Liver (tissue), 9 donors: ENCODE results near the gene ZNF766. TPM values are rescaled to one million over a fixed set of nuclear protein-coding genes. Genes with fewer than 3 reads are reported as not detected.

Experiments used
- DNase-seq: peaks from one replicate; pipeline ENCODE4 v3.0.0-alpha.2; 2017; ENCODE audit warnings: low spot score
- H3K27ac ChIP-seq, 2 donors: one replicate each; pipeline ENCODE4 v1.7.0; 2013; ENCODE audit warnings: inconsistent platforms in 2 of 2, low read length in 2 of 2, control low read depth in 1 of 2, low read depth in 1 of 2, mild to moderate bottlenecking in 1 of 2
- H3K27me3 ChIP-seq, 4 donors: one replicate each; pipeline versions ENCODE4 v1.6.1 to v1.7.0; 2013; ENCODE audit warnings: low read length in 3 of 4, inconsistent platforms in 1 of 4, mild to moderate bottlenecking in 1 of 4, moderate library complexity in 1 of 4; ENCODE audit not compliant: control insufficient read depth in 4 of 4, insufficient read depth in 4 of 4
- H3K36me3 ChIP-seq, 4 donors: one replicate each; pipeline versions ENCODE4 v1.6.1 to v1.7.0; 2013; ENCODE audit warnings: low read length in 3 of 4, mild to moderate bottlenecking in 3 of 4, low read depth in 1 of 4, moderate library complexity in 1 of 4; ENCODE audit not compliant: control insufficient read depth in 4 of 4, insufficient read depth in 3 of 4
- H3K4me1 ChIP-seq, 4 donors: one replicate each; pipeline versions ENCODE4 v1.6.1 to v1.7.0; 2013; ENCODE audit warnings: low read length in 3 of 4, mild to moderate bottlenecking in 3 of 4, moderate library complexity in 1 of 4; ENCODE audit not compliant: control insufficient read depth in 4 of 4, insufficient read depth in 4 of 4
- H3K4me3 ChIP-seq, 3 donors: one replicate each; pipeline versions ENCODE4 v1.6.1 to v1.7.0; 2013; ENCODE audit warnings: low read length in 3 of 3, control low read depth in 1 of 3, low read depth in 1 of 3, mild to moderate bottlenecking in 1 of 3
- H3K9ac ChIP-seq, 2 donors: one replicate each; pipeline ENCODE4 v1.7.0; 2013; ENCODE audit warnings: low read length in 2 of 2, mild to moderate bottlenecking in 2 of 2, moderate library complexity in 2 of 2, control low read depth in 1 of 2, low read depth in 1 of 2
- H3K9me3 ChIP-seq, 4 donors: one replicate each; pipeline versions ENCODE4 v1.6.1 to v1.7.0; 2013; ENCODE audit warnings: low read length in 3 of 4; ENCODE audit not compliant: control insufficient read depth in 4 of 4
- ATF3 ChIP-seq: IDR thresholded peaks from 2 replicates; pipeline ENCODE4 v1.6.1; 2016; ENCODE audit warnings: antibody characterized with exemption
- CTCF ChIP-seq: fragments of 150-350 bp; IDR thresholded peaks from 2 replicates; pipeline ENCODE4 v1.5.1; 2017; ENCODE audit warnings: improper control_type of control experiment, low read depth, low read length; ENCODE audit not compliant: missing input control
- FOXA1 ChIP-seq: IDR thresholded peaks from 2 replicates; pipeline ENCODE4 v1.6.1; 2016; ENCODE audit warnings: antibody characterized with exemption
- FOXA2 ChIP-seq: IDR thresholded peaks from 2 replicates; pipeline ENCODE4 v1.6.1; 2016; ENCODE audit warnings: antibody characterized with exemption
- GABPA ChIP-seq, 2 donors: IDR thresholded peaks in 1 of 2; conservative IDR thresholded peaks in 1 of 2; 2 replicates each; pipeline ENCODE4 v1.6.1; 2016; ENCODE audit warnings: antibody characterized with exemption in 2 of 2, mild to moderate bottlenecking in 1 of 2, moderate library complexity in 1 of 2
- HNF4A ChIP-seq, 2 donors: conservative IDR thresholded peaks; 2 replicates each; pipeline ENCODE4 v1.6.1; 2016; ENCODE audit warnings: antibody characterized with exemption in 2 of 2, mild to moderate bottlenecking in 2 of 2
- HNF4G ChIP-seq: IDR thresholded peaks from 2 replicates; pipeline ENCODE4 v1.6.1; 2016; ENCODE audit warnings: antibody characterized with exemption
- NR2F2 ChIP-seq: IDR thresholded peaks from 2 replicates; pipeline ENCODE4 v1.6.1; 2016; ENCODE audit warnings: antibody characterized with exemption
- RAD21 ChIP-seq, 2 donors: IDR thresholded peaks; 2 replicates each; pipeline ENCODE4 v1.6.1; 2016; ENCODE audit warnings: antibody characterized with exemption in 2 of 2, mild to moderate bottlenecking in 2 of 2
- REST ChIP-seq: IDR thresholded peaks from 2 replicates; pipeline ENCODE4 v1.6.1; 2016; ENCODE audit warnings: antibody characterized with exemption, mild to moderate bottlenecking
- RXRA ChIP-seq, 2 donors: IDR thresholded peaks; 2 replicates each; pipeline ENCODE4 v1.6.1; 2017 to 2018; ENCODE audit warnings: antibody characterized with exemption in 2 of 2, mild to moderate bottlenecking in 1 of 2
- SP1 ChIP-seq: IDR thresholded peaks from 2 replicates; pipeline ENCODE4 v1.6.1; 2018; ENCODE audit warnings: antibody characterized with exemption, mild to moderate bottlenecking
- TAF1 ChIP-seq: conservative IDR thresholded peaks from 2 replicates; pipeline ENCODE4 v1.6.1; 2016; ENCODE audit warnings: antibody characterized with exemption, mild to moderate bottlenecking
- YY1 ChIP-seq: IDR thresholded peaks from 2 replicates; pipeline ENCODE4 v1.6.1; 2016; ENCODE audit warnings: antibody characterized with exemption, mild to moderate bottlenecking
- WGBS: extraction: QIAGEN DNeasy Blood & Tissue Kit; methylation state at CpG from one replicate; pipeline ENCODE4 v1.1.7; 2013; 5-methylcytosine and 5-hydroxymethylcytosine counted together
- polyA plus RNA-seq, 2 donors: library from polyadenylated mRNA; stranded (reverse) in 1 of 2; unstranded in 1 of 2; fragments of 200-250 nt in 1 of 2; fragments of >200 nt in 1 of 2; fragmentation: Nextera tagmentation in 1 of 2; extraction: Ambion mirVana in 1 of 2; gene quantifications; one replicate each; pipeline versions ENCODE4 v1.2.1 to v1.2.3, GENCODE V29; 2013 to 2015
- total RNA-seq, 2 donors: library from RNA; depleted of rRNA; stranded (reverse); fragments of >200 nt; gene quantifications; one replicate each; pipeline ENCODE4 v1.2.3, GENCODE V29; 2014
- TF ChIP-seq, protein P1 (sequence below): IDR thresholded peaks from 2 replicates; pipeline ENCODE4 v1.6.1; 2016; ENCODE audit warnings: antibody characterized with exemption
- donor health status: healthy.
- donor health status: healthy.
- donor health status: healthy.
- donor health status: healthy.
- donor health status: healthy.

Gene ZNF766
- total and polyA plus RNA-seq, 4 donors: 1.6 to 4.9 (median 3.8) TPM

DNA sequence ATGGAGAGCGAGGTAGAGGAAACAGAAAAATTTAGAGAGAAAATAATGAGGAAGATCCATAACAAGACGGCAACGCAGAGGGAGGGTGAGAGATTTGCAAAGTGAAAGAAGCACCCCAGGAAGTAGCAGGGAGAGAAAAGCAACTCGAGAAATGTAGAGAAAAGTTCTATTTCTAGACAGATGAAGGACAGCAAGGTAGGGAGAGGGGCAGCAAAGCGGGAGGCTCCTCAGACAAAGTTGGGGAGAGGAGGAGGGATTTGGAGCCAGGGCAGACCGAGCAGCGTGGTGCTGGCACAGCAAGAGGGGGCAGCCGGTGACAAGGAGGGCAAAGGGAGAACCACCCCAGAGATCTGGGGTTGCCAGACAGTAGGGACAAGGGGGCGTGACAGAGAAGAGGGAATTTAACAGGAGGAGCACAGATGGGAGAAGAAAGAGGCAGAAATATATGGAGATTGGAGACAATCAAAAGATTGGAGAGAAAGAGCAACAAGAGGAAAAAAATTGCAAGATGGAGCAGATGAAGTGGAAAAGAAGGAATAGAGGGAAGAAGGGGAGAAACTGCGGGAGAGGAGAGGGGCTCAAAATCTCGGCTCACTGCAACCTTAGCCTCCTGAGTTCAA, 989 bp downstream of the ZNF766 start:
- H3K9ac ChIP-seq: peak overlapping the region; percentile 90 to 94
- WGBS: 16% methylated on average over 11 of the region's 11 CpGs
- DNase-seq: no peak
- H3K27ac ChIP-seq: peak overlapping the region; percentile 98
- TF ChIP-seq HNF4G: no peak
- TF ChIP-seq FOXA1: no peak
- no peak for TF ChIP-seq ATF3
- no peak for TF ChIP-seq REST
- no peak for TF ChIP-seq FOXA2
- TF ChIP-seq RAD21 (IDR thresholded peaks at IDR 0.05): no peak
- TF ChIP-seq TAF1: no peak
- no peak for TF ChIP-seq YY1
- no peak for TF ChIP-seq GABPA (IDR thresholded peaks at IDR 0.05 in 1 of 2, conservative IDR thresholded peaks at IDR 0.05 in 1 of 2)
- TF ChIP-seq CTCF: no peak
- no peak for TF ChIP-seq NR2F2
- TF ChIP-seq, protein P1, sequence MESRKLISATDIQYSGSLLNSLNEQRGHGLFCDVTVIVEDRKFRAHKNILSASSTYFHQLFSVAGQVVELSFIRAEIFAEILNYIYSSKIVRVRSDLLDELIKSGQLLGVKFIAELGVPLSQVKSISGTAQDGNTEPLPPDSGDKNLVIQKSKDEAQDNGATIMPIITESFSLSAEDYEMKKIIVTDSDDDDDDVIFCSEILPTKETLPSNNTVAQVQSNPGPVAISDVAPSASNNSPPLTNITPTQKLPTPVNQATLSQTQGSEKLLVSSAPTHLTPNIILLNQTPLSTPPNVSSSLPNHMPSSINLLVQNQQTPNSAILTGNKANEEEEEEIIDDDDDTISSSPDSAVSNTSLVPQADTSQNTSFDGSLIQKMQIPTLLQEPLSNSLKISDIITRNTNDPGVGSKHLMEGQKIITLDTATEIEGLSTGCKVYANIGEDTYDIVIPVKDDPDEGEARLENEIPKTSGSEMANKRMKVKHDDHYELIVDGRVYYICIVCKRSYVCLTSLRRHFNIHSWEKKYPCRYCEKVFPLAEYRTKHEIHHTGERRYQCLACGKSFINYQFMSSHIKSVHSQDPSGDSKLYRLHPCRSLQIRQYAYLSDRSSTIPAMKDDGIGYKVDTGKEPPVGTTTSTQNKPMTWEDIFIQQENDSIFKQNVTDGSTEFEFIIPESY: no peak
- TF ChIP-seq HNF4A (conservative IDR thresholded peaks at IDR 0.05): no peak
- no peak for TF ChIP-seq RXRA (IDR thresholded peaks at IDR 0.05)
- TF ChIP-seq SP1: no peak
- peaks cover 0 to 5% (median 3%) of the 10 kb centered on the region in 4 donors for H3K9me3 ChIP-seq
- H3K4me3 ChIP-seq: peak overlapping the region; percentile 85 to 98 (median 86)
- H3K36me3 ChIP-seq: peaks cover 0 to 3% (median 1%) of the 10 kb centered on the region in 4 donors
- H3K4me1 ChIP-seq: peaks cover 0 to 15% (median 10%) of the 10 kb centered on the region in 4 donors
- H3K27me3 ChIP-seq: no peaks in the 10 kb centered on the region

GRCh38 chr19:52273301-52273700, 3.9 kb downstream of the ZNF766 start:
- peaks cover 2 to 8% (median 3%) of the 10 kb centered on the region in 4 donors for H3K9me3 ChIP-seq

More at GRCh38 chr19:52273301-52273700, 3.9 kb downstream of the ZNF766 start:
- 94% methylated on average over 2 of the region's 2 CpGs for WGBS
- H3K9ac ChIP-seq: no peak overlapping the region
- H3K4me1 ChIP-seq: peaks cover 0 to 15% (median 10%) of the 10 kb centered on the region in 4 donors
- H3K4me3 ChIP-seq: peak overlapping the region in 1 of 3 donors; percentile 37
- TF ChIP-seq REST (no peak), HNF4G (no peak), FOXA2 (no peak)
- no peaks in the 10 kb centered on the region for H3K27me3 ChIP-seq
- peaks cover 3 to 4% (median 4%) of the 10 kb centered on the region in 4 donors for H3K36me3 ChIP-seq
- DNase-seq: no peak
- no peak overlapping the region for H3K27ac ChIP-seq
